Kidney capillary endothelial cell (primary cell): ENCODE results near the gene ZNF454.

Experiments used
- DNase-seq: peaks from one replicate; pipeline ENCODE4 v3.0.0-alpha.2; 2018; ENCODE audit warnings: low spot score

ZNF454 gene

GRCh38 chr5:178940569-178941360 lies at the start of gene ZNF454:
ZNF454 (plus strand) TSS chr5:178941198; CDS start chr5:178942792, 1,594 bp downstream.
- peak; percentile 88 for DNase-seq

- peak; percentile 19 for DNase-seq
These were observed 45.1 kb upstream of the ZNF454 start, which contains the start of gene ZFP2 for GRCh38 chr5:178895615-178896571. ZFP2 (plus strand) TSS chr5:178895913; CDS start chr5:178931314, 35,401 bp downstream.

GRCh38 chr5:178899289-178899688 lies 41.7 kb upstream of the ZNF454 start:
- DNase-seq: no peak

DNA sequence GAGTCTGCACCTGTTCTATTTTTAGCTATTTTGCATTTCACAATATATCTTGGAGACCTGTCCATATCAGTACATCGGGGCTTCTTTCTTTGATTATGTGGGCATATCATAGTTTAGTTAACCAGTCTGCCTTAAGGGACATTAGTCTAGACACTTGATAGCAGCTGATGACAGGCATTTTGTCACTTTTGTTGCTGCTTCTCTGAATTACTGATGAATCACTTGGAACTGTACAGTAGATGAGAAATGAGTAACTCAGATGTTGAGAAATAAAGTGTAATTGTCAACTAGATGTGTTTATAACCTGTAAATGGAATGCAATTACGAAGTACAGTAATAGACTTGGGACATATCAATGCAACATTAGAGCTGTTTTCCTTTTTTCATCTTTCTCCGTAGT lies 38.1 kb upstream of the ZNF454 start:
- no peak for DNase-seq

- no peak for DNase-seq
These were observed 8.9 kb upstream of the ZNF454 start for GRCh38 chr5:178931846-178932760.

DNA sequence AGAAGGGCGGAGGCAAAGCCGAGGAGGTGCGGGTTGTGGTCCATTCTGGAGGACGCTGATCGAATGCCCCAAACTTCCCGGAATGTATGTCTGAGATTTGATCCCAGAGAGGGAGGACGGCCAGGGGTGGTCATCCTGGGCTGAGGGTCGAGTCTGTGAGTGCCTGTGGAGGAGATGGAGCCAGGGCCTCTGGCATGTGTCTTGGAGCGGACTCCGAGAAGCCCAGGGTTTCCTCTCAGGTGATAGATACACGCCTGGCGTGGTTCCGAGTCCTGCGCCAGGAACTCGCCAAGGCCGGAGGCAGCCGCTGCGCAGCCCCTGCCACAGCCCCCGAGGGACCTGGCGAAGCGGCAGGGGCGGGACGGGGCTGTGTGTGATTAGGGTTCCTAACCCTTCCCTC lies 363 bp downstream of the ZNF454 start:
- DNase-seq: no peak

DNA sequence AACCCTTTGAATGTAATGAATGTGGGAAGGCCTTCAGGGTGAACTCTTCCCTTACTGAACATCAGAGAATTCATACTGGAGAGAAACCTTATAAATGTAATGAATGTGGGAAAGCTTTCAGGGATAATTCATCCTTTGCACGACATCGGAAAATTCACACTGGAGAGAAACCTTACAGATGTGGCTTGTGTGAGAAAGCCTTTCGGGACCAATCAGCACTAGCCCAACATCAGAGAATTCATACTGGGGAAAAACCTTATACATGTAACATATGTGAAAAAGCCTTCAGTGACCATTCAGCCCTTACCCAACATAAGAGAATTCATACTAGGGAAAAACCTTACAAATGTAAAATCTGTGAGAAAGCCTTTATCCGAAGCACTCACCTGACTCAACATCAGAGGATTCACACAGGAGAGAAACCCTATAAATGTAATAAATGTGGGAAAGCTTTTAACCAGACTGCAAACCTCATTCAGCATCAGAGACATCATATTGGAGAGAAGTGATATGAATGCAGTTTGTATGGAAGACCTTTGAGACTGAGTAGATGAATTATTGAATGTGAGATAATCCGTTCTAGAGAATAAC lies 24.6 kb downstream of the ZNF454 start:
- no peak for DNase-seq

GRCh38 chr5:178981381-178981780 lies 40.4 kb downstream of the ZNF454 start:
- DNase-seq: no peak

- no peak for DNase-seq
These were observed 41.9 kb downstream of the ZNF454 start for GRCh38 chr5:178982941-178983340.

GRCh38 chr5:178983728-178984127 lies 42.7 kb downstream of the ZNF454 start:
- no peak for DNase-seq

DNA sequence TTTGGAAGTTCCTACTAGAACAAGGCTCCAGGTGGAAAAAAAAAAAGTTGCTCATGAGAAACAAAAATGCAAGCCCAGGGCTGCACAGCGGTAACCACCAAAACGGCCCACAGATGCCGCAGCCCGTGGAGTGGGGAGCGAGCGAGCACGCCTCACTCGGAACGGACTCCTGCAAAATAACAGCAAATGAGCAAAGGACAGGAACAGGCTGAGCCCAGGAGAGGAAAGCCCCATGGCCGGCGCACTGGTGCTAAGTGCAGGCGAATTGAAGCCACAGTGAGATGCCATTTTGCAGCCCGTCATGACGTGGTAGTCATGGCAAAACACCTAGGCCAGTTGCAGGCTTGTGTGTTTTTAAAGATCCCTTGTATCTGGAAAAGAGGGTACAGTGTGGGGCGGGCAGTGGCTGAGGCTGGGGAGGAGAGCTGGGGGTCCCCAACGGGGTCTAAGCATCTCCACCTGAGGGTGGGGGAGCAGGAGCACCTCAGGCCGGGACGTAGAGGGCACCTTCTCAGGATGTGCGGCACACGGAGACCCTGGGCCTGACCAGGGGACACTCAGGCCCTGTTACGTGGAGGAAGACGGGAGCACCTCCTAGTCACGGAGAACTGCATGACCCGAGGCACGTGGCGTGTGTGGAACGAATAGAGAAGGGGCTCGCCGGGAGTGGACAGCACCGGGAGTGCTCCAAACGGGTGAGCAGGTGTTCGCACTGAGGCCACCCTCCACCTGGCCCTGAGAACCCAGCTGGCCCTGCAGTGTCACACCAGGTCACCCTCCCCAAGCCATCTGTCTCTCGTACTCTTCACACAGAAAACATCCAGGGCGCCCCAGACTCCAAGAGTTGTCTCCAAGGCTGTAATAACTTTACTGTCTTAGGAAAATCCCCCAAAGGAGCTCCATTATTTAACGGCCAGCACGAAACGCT lies 43.4 kb downstream of the ZNF454 start:
- no peak for DNase-seq

- no peak for DNase-seq
These were observed 45.4 kb downstream of the ZNF454 start for GRCh38 chr5:178986326-178986960.

- no peak for DNase-seq
These were observed 47.6 kb downstream of the ZNF454 start for GRCh38 chr5:178988436-178989220.

DNA sequence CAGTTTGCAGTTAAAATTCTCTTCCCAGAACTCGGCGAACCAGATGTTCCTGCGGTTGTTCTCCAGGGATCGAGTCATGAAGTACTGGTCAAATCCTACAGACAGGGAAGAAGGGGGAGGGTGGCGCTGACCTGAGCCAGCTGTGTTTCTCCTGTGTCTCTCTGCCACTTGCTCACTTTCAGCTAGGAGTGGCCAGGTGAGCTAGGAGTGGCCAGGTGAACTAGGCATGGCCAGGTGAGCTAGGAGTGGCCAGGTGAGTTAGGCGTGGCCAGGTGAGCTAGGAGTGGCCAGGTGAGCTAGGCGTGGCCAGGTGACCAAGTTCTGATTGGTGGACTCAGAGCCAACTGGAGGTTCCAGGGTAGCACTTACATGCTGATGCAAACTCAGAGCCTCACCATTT lies 48.3 kb downstream of the ZNF454 start:
- no peak for DNase-seq

DNA sequence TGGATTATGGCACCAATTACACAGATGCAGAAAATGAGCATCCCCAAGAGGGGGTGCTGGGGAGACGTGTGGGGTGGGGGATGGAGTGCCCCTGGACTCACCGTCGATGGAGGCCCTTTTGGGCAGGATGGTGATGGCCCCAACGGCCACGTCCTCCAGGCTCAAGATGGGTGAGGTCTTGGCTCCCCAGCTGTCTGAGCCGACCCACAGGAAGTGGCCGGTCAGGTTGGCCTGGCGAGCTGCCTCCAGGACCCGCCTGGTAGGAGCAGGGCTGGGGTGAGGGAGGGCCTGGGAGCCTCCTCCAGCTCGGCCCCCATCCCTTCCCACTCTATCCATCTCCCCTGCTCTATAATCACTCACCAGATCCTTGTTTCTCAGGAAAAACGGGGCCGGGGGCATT lies 49.5 kb downstream of the ZNF454 start:
- DNase-seq: no peak

DNA sequence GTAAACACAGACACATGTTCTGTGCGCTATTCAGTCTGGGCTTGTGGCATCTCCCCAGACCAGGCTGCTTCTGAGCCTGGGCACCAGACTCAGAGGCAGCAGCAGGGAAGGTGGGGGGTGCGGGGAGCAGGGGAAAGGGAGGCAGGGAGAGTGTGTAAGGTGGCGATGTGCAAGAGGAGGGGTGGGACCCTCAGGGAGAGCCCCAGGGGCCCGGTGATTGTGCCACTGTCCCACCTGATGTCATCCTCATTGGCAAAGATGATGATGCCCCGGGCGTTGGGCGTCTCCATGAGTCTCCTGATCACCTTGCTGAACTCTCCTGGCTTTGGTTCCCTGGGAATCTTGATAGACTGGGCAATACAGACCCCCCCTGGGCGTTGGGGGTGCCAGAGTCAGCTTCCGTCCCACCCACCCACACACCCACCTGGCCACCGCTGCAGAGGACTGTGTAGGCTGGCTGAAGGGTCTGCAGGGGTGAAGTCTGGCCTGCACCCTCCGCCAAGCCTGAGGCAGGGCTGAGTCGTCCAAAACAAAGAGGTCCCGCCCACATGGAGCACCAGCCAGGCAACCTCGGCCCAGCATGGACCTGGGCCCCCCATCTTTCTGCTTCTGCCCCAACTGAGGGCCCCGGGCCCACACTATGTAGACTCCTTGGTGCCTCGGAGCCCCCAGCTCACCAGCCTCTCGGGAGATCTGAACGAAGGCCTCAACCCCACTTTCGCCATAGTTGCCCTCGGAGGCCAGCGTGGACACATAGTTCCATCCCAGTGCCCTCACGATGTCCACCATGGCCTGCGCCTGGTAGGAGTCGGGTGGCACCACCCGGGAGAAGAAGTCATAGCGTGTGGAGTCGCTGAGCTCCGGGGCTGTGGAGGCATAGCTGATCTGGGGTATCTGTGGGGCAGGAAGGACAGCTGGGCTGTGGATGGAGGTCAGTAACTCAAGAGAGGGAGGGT lies 50.5 kb downstream of the ZNF454 start:
- no peak for DNase-seq

DNA sequence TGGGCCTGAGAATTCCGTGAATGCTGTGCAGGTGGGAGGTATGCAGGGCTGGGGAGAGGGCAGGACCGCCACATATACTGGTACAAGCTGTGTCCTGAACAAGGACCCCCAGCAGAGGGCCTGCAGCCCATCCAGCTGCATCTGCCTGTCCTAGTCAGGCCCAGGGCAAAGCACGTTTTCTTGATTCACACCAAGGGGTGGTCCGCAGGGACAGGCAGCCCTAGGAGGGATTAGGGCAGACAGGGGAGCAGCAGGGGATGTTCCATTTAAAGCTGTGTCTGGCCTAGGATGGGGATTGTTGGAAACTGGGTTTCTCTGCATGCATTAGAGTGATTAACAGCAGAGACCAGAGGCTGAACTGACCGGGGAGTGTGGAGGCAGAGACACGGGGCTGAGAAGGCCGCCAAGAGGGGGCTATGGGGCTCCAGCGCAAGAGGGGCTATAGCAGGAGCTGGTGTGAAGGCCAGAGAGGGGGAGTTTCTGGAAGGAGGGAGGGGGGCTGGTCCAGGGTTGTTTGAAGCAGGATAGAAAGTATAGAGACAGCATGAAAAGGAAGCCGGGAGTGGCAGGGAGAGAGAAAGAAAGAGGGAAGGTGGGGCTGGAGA lies 51.4 kb downstream of the ZNF454 start:
- DNase-seq: no peak
